HepG2 (cell line): ENCODE data around the gene ZNF90. TPM values are rescaled to one million over a fixed set of nuclear protein-coding genes. Genes with fewer than 3 reads are reported as not detected.

Experiments used
- ATAC-seq: fragments of 200-7000 bp; cut with Tn5 transposase; 3 replicates; pipeline ENCODE4 v1.9.1; 2020; ENCODE audit warnings: mild to moderate bottlenecking, moderate library complexity
- BruUV-seq: library from RNA; stranded (reverse); fragments of 400-500 nt; replicated peaks from 2 replicates; lab custom pipeline; 2021; lab: Mats Ljungman, UMichigan
- CTCF ChIA-PET: fragments of 300-600 bp; formaldehyde crosslinking; extraction: SDS; loops from one replicate; lab custom pipeline; 2021; ENCODE audit warnings: low total read pairs, inconsistent platforms, low intra/inter-chr PET ratio; lab: Yijun Ruan, JAX
- POLR2A ChIA-PET: fragments of 350-600 bp; sonication (Branson Sonifier 250); formaldehyde crosslinking; loops from one replicate; lab custom pipeline; 2020; ENCODE audit warnings: antibody characterized with exemption, inconsistent platforms; lab: Yijun Ruan, JAX
- DNase-seq: peaks from one replicate; pipeline ENCODE4 v3.0.0-alpha.2; 2015; ENCODE audit warnings: low spot score
- FAIRE-seq: peaks from 3 replicates; lab custom pipeline; 2011; peaks lifted over from hg19 to GRCh38; lab: Jason Lieb, UNC
- H2AFZ ChIP-seq: one replicate; pipeline ENCODE4 v1.6.1; 2011; ENCODE audit warnings: low read length, inconsistent platforms
- H3K27ac ChIP-seq: fragments of 300-600 bp; 3 replicates; pipeline ENCODE4 v1.8.0; 2011; ENCODE audit warnings: mixed run types, mild to moderate bottlenecking, mixed read lengths, low read length, inconsistent platforms; ENCODE audit not compliant: insufficient read depth; ENCODE audit errors: extremely low read length
- H3K27me3 ChIP-seq, 2 experiments: fragments of 200-600 bp in 1 of 2; 2 replicates in 1 of 2; 3 replicates in 1 of 2; pipeline versions ENCODE4 v1.6.0 to v1.8.0; 2011; ENCODE audit warnings: low read length in 2 of 2, mild to moderate bottlenecking in 2 of 2, moderate library complexity in 2 of 2, inconsistent platforms in 1 of 2; ENCODE audit not compliant: insufficient read depth in 2 of 2, control insufficient read depth in 1 of 2
- H3K36me3 ChIP-seq, 2 experiments: fragments of 200-600 bp in 1 of 2; replicated peaks in 1 of 2; 2 replicates in 1 of 2; 3 replicates in 1 of 2; pipeline versions ENCODE4 v1.5.1 to v1.8.0; 2011; ENCODE audit warnings: low read length in 2 of 2, inconsistent platforms in 1 of 2; ENCODE audit not compliant: insufficient read depth in 2 of 2, control insufficient read depth in 1 of 2
- H3K4me1 ChIP-seq: 2 replicates; pipeline ENCODE4 v1.5.1; 2012; ENCODE audit warnings: low read length, inconsistent platforms; ENCODE audit not compliant: insufficient read depth
- H3K4me2 ChIP-seq: 2 replicates; pipeline ENCODE4 v1.6.0; 2011; ENCODE audit warnings: low read depth, low read length, inconsistent platforms
- H3K4me3 ChIP-seq, 3 experiments: fragments of 200-600 bp in 1 of 3; sonication (generic), shearing (Covaris generic) in 1 of 3; replicated peaks in 1 of 3; 2 replicates each; pipeline ENCODE4 v1.5.1; 2011 to 2016; ENCODE audit warnings: low read length in 3 of 3, inconsistent platforms in 2 of 3, low read depth in 2 of 3, mild to moderate bottlenecking in 2 of 3, control low read depth in 1 of 3, mixed read lengths in 1 of 3; ENCODE audit not compliant: insufficient read depth in 1 of 3
- H3K79me2 ChIP-seq: one replicate; pipeline ENCODE4 v1.6.1; 2011; ENCODE audit warnings: low read length, inconsistent platforms; ENCODE audit not compliant: insufficient read depth
- H3K9ac ChIP-seq: 2 replicates; pipeline ENCODE4 v1.6.0; 2011; ENCODE audit warnings: mild to moderate bottlenecking, low read depth, low read length, inconsistent platforms; ENCODE audit not compliant: insufficient read depth
- H3K9me3 ChIP-seq: 2 replicates; pipeline ENCODE4 v1.5.1; 2012; ENCODE audit warnings: mild to moderate bottlenecking, low read length
- H4K20me1 ChIP-seq: 2 replicates; pipeline ENCODE4 v1.6.0; 2011; ENCODE audit warnings: inconsistent platforms, mild to moderate bottlenecking, low read length, moderate library complexity; ENCODE audit not compliant: insufficient read depth
- FOXP4 ChIP-seq: sonication (generic); formaldehyde crosslinking; IDR thresholded peaks from 2 replicates; pipeline ENCODE4 v1.4.0; 2020; ENCODE audit warnings: missing genetic modification reagents
- LBX2 ChIP-seq: sonication (generic); formaldehyde crosslinking; IDR thresholded peaks from 2 replicates; pipeline ENCODE4 v1.5.0; 2020; ENCODE audit warnings: missing genetic modification reagents, mild to moderate bottlenecking, borderline replicate concordance
- MIER3 ChIP-seq: IDR thresholded peaks from 2 replicates; pipeline ENCODE4 v1.6.1; 2016; ENCODE audit warnings: missing compliant biosample characterization, borderline replicate concordance
- MIXL1 ChIP-seq: IDR thresholded peaks from 2 replicates; pipeline ENCODE4 v1.6.1; 2016
- MTERF4 ChIP-seq: sonication (generic); formaldehyde crosslinking; IDR thresholded peaks from 2 replicates; pipeline ENCODE4 v1.8.0; 2023; ENCODE audit warnings: mild to moderate bottlenecking, missing genetic modification reagents
- MXD3 ChIP-seq: IDR thresholded peaks from 2 replicates; pipeline ENCODE4 v1.6.1; 2016; ENCODE audit warnings: mild to moderate bottlenecking, missing biosample characterization, missing genetic modification reagents
- NPAS2 ChIP-seq: sonication (generic); formaldehyde crosslinking; IDR thresholded peaks from 2 replicates; pipeline ENCODE4 v1.8.0; 2022; ENCODE audit warnings: mild to moderate bottlenecking, missing genetic modification reagents, borderline replicate concordance
- SIN3B ChIP-seq: fragments of 150-350 bp; IDR thresholded peaks from 2 replicates; pipeline ENCODE4 v1.6.1; 2014; ENCODE audit warnings: low read length
- ZBTB2 ChIP-seq: sonication (generic); formaldehyde crosslinking; IDR thresholded peaks from 2 replicates; pipeline ENCODE4 v1.8.0; 2022; ENCODE audit warnings: low read depth, missing genetic modification reagents
- ZBTB46 ChIP-seq: sonication (generic); formaldehyde crosslinking; IDR thresholded peaks from 2 replicates; pipeline ENCODE4 v1.4.0; 2020; ENCODE audit warnings: mild to moderate bottlenecking, missing genetic modification reagents, borderline replicate concordance
- ZFP41 ChIP-seq: sonication (generic); formaldehyde crosslinking; IDR thresholded peaks from 2 replicates; pipeline ENCODE4 v1.4.0; 2020; ENCODE audit warnings: mild to moderate bottlenecking, missing genetic modification reagents, borderline replicate concordance
- ZNF207 ChIP-seq: fragments of 450-650 bp; IDR thresholded peaks from 2 replicates; pipeline ENCODE4 v1.6.1; 2016; ENCODE audit warnings: antibody characterized with exemption, borderline replicate concordance
- ZNF383 ChIP-seq: sonication (generic); formaldehyde crosslinking; IDR thresholded peaks from 2 replicates; pipeline ENCODE4 v1.4.0; 2020; ENCODE audit warnings: missing genetic modification reagents, mild to moderate bottlenecking, borderline replicate concordance
- ZNF570 ChIP-seq: sonication (generic); formaldehyde crosslinking; IDR thresholded peaks from 2 replicates; pipeline ENCODE4 v1.4.0; 2020; ENCODE audit warnings: mild to moderate bottlenecking, missing genetic modification reagents, borderline replicate concordance
- ZNF614 ChIP-seq: IDR thresholded peaks from 2 replicates; pipeline ENCODE4 v1.6.1; 2018; ENCODE audit warnings: missing biosample characterization, missing genetic modification reagents, inconsistent platforms, borderline replicate concordance
- ZNF670 ChIP-seq: sonication (generic); formaldehyde crosslinking; IDR thresholded peaks from 2 replicates; pipeline ENCODE4 v1.8.0; 2022; ENCODE audit warnings: mild to moderate bottlenecking, missing genetic modification reagents, borderline replicate concordance
- WGBS: methylation state at CpG from one replicate; pipeline ENCODE4 v1.1.6; 2017; ENCODE audit warnings: low lambda C conversion rate; 5-methylcytosine and 5-hydroxymethylcytosine counted together
- in situ Hi-C: cut with HindIII; loops from 2 replicates; pipeline ENCODE4 v1.10.0; 2017; ENCODE audit warnings: low pct_unique_long_range_greater_than_20kb; ENCODE audit not compliant: extremely low pct_ligation_motif_present
- intact Hi-C: fragments of 100-400 bp; cut with micrococcal nuclease; formaldehyde crosslinking; loops from one replicate; pipeline ENCODE4 v1.10.0; 2022; ENCODE audit not compliant: unreplicated experiment
- polyA plus RNA-seq, 8 experiments: library from polyadenylated mRNA; depleted of rRNA in 3 of 8; stranded (reverse) in 7 of 8; unstranded in 1 of 8; fragments of >200 nt; fragmentation: Illumina TruSeq in 4 of 8; extraction: Trizol in 4 of 8; gene quantifications; 2 replicates each; pipeline versions ENCODE4 v1.2.1 to v1.2.3, GENCODE V29; 2011 to 2016; ENCODE audit warnings: low read depth in 4 of 8, missing spikeins in 1 of 8, mixed read lengths in 1 of 8; ENCODE audit not compliant: insufficient read depth in 1 of 8
- total RNA-seq, 5 experiments: library from RNA; depleted of rRNA; stranded (reverse); fragments of >200 nt; fragmentation: Illumina TruSeq; extraction: Trizol; gene quantifications; 2 replicates each; pipeline ENCODE4 v1.2.3, GENCODE V29; 2016; ENCODE audit warnings: low read depth in 1 of 5

The ZNF90 gene
- total and polyA plus RNA-seq, 2 of the 13 experiments (the other 11 are each of a cell fraction or from before 2014, with no cell fraction given), result 2.1 to 3.8 TPM

GRCh38 chr19:20079476-20079875, 1.7 kb downstream of the ZNF90 start:
- intact Hi-C loops (no loop called here), in situ Hi-C loops (no loop called here)
- TF ChIP-seq ZNF614 (CRISPR knock-in tag), result no peak
- TF ChIP-seq MIER3 (CRISPR knock-in tag), result no peak
- TF ChIP-seq ZNF383 (CRISPR knock-in tag), result no peak
- TF ChIP-seq ZBTB46 (CRISPR knock-in tag), result no peak
- TF ChIP-seq ZFP41 (CRISPR knock-in tag), result no peak
- no peak for TF ChIP-seq ZNF570 (CRISPR knock-in tag)
- TF ChIP-seq MTERF4 (CRISPR knock-in tag), result no peak
- no peak for TF ChIP-seq MXD3 (CRISPR knock-in tag)
- TF ChIP-seq MIXL1 (CRISPR knock-in tag), result no peak
- no peak for TF ChIP-seq SIN3B
- no peak for TF ChIP-seq NPAS2 (CRISPR knock-in tag)
- TF ChIP-seq ZNF207, result no peak
- no peak for TF ChIP-seq ZNF670 (CRISPR knock-in tag)
- no peak for TF ChIP-seq LBX2 (CRISPR knock-in tag)
- no peak for TF ChIP-seq ZBTB2 (CRISPR knock-in tag)
- TF ChIP-seq FOXP4 (CRISPR knock-in tag), result no peak
- BruUV-seq, result no TSS peak
- no peak for DNase-seq
- no peak for FAIRE-seq
- ChIA-PET POLR2A (interaction anchor here (3.6 kb wide), 1 partner anchor 27 kb away, joined by 17 read pairs; no protein-coding TSS in a partner anchor), CTCF (no interaction called here)
- no peak overlapping the region for H3K4me3 ChIP-seq
- no peak overlapping the region for H2AFZ ChIP-seq
- ATAC-seq, result no peak
- no peak overlapping the region for H3K9ac ChIP-seq
- peaks cover 6% of the 10 kb centered on the region for H3K79me2 ChIP-seq
- H3K27me3 ChIP-seq, result no peaks in the 10 kb centered on the region
- H3K36me3 ChIP-seq, result no peaks in the 10 kb centered on the region; a peak in 1 of 5 replicates
- WGBS, result 52% methylated on average over 4 of the region's 8 CpGs
- H3K4me1 ChIP-seq, result peaks cover 8% of the 10 kb centered on the region
- H3K4me2 ChIP-seq, result peak overlapping the region; percentile 66; the same call in 1 of the 2 replicates
- no peak overlapping the region for H3K27ac ChIP-seq
- peaks cover 45% of the 10 kb centered on the region for H3K9me3 ChIP-seq
- no peaks in the 10 kb centered on the region for H4K20me1 ChIP-seq
